H9 (cell line): ENCODE measurements around the gene CX3CR1. TPM values are rescaled to one million over a fixed set of nuclear protein-coding genes. Genes with fewer than 3 reads are reported as not detected.
A peak's percentile ranks its signal among the peaks of the same experiment; 100 is the strongest.

Experiments used
- DNase-seq: peaks from one replicate; pipeline ENCODE4 v3.0.0-alpha.2; 2017
- H2AFZ ChIP-seq: one replicate; pipeline ENCODE4 v1.6.1; 2013; ENCODE audit warnings: mild to moderate bottlenecking, low read length, control low read depth, moderate library complexity
- H2AK5ac ChIP-seq: 2 replicates; pipeline ENCODE4 v1.6.1; 2013; ENCODE audit warnings: low read length, control low read depth, mixed read lengths; ENCODE audit not compliant: insufficient read length
- H2BK120ac ChIP-seq: one replicate; pipeline ENCODE4 v1.6.1; 2013; ENCODE audit warnings: low read depth, mild to moderate bottlenecking, low read length, control low read depth, inconsistent platforms; ENCODE audit not compliant: poor library complexity, severe bottlenecking
- H2BK12ac ChIP-seq: 2 replicates; pipeline ENCODE4 v1.6.1; 2013; ENCODE audit warnings: low read length, control low read depth, mixed read lengths, low read depth; ENCODE audit not compliant: insufficient read length
- H2BK15ac ChIP-seq: 2 replicates; pipeline ENCODE4 v1.6.1; 2013; ENCODE audit warnings: low read depth, low read length, control low read depth
- H2BK20ac ChIP-seq: one replicate; pipeline ENCODE4 v1.6.1; 2013; ENCODE audit warnings: low read depth, mild to moderate bottlenecking, low read length, control low read depth, inconsistent platforms; ENCODE audit not compliant: poor library complexity, severe bottlenecking
- H2BK5ac ChIP-seq: 2 replicates; pipeline ENCODE4 v1.6.1; 2013; ENCODE audit warnings: low read length, control low read depth, mixed read lengths; ENCODE audit not compliant: insufficient read length
- H3K14ac ChIP-seq: 2 replicates; pipeline ENCODE4 v1.6.1; 2013; ENCODE audit warnings: low read length, control low read depth; ENCODE audit not compliant: insufficient read depth
- H3K18ac ChIP-seq: 2 replicates; pipeline ENCODE4 v1.6.1; 2013; ENCODE audit warnings: low read depth, mild to moderate bottlenecking, mixed read lengths, low read length, control low read depth; ENCODE audit not compliant: insufficient read length
- H3K23ac ChIP-seq: 2 replicates; pipeline ENCODE4 v1.6.1; 2013; ENCODE audit warnings: low read length, control low read depth, mixed read lengths, low read depth; ENCODE audit not compliant: insufficient read length
- H3K23me2 ChIP-seq: 2 replicates; pipeline ENCODE4 v1.6.1; 2013; ENCODE audit warnings: low read depth, mild to moderate bottlenecking, mixed read lengths, low read length, control low read depth; ENCODE audit not compliant: insufficient read length, poor library complexity, severe bottlenecking
- H3K27ac ChIP-seq: 2 replicates; pipeline ENCODE4 v1.5.1; 2013; ENCODE audit warnings: low read length, control low read depth, mixed read lengths, low read depth; ENCODE audit not compliant: insufficient read length
- H3K27me3 ChIP-seq: 2 replicates; pipeline ENCODE4 v1.6.1; 2013; ENCODE audit warnings: low read length, control low read depth, inconsistent platforms; ENCODE audit not compliant: insufficient read depth
- H3K4ac ChIP-seq: 2 replicates; pipeline ENCODE4 v1.6.1; 2013; ENCODE audit warnings: low read depth, mild to moderate bottlenecking, control low read depth, inconsistent platforms, low read length, moderate library complexity
- H3K4me1 ChIP-seq: 2 replicates; pipeline ENCODE4 v1.6.1; 2013; ENCODE audit warnings: low read length, control low read depth, inconsistent platforms; ENCODE audit not compliant: insufficient read depth
- H3K4me2 ChIP-seq: 2 replicates; pipeline ENCODE4 v1.6.1; 2013; ENCODE audit warnings: low read length, control low read depth, mixed read lengths; ENCODE audit not compliant: insufficient read length, insufficient read depth
- H3K56ac ChIP-seq: 2 replicates; pipeline ENCODE4 v1.6.1; 2013; ENCODE audit warnings: low read depth, mild to moderate bottlenecking, mixed read lengths, low read length, control low read depth; ENCODE audit not compliant: insufficient read length
- H3K79me1 ChIP-seq: 2 replicates; pipeline ENCODE4 v1.6.1; 2013; ENCODE audit warnings: low read depth, mild to moderate bottlenecking, moderate library complexity, low read length, control low read depth, inconsistent platforms; ENCODE audit not compliant: insufficient read depth, poor library complexity, severe bottlenecking
- H3K79me2 ChIP-seq: 2 replicates; pipeline ENCODE4 v1.6.1; 2013; ENCODE audit warnings: low read length, control low read depth, inconsistent platforms; ENCODE audit not compliant: insufficient read depth
- H3K9ac ChIP-seq: 2 replicates; pipeline ENCODE4 v1.6.1; 2013; ENCODE audit warnings: low read length, control low read depth, mixed read lengths; ENCODE audit not compliant: insufficient read length; ENCODE audit errors: extremely low read depth
- H3K9me3 ChIP-seq: one replicate; pipeline ENCODE4 v1.6.1; 2013; ENCODE audit warnings: low read depth, low read length, inconsistent platforms; ENCODE audit not compliant: control insufficient read depth
- H3T11ph ChIP-seq: one replicate; pipeline ENCODE4 v1.6.1; 2013; ENCODE audit warnings: mild to moderate bottlenecking, low read length, control low read depth, inconsistent platforms
- H4K20me1 ChIP-seq: one replicate; pipeline ENCODE4 v1.6.1; 2013; ENCODE audit not compliant: control insufficient read depth, insufficient read length, insufficient read depth
- H4K5ac ChIP-seq: 2 replicates; pipeline ENCODE4 v1.6.1; 2013; ENCODE audit warnings: low read depth, mild to moderate bottlenecking, mixed read lengths, low read length, control low read depth; ENCODE audit not compliant: insufficient read length
- H4K8ac ChIP-seq: replicated peaks from 2 replicates; pipeline ENCODE4 v1.6.1; 2013; ENCODE audit warnings: low read length, control low read depth, mixed read lengths, low read depth; ENCODE audit not compliant: insufficient read length
- H4K91ac ChIP-seq: 2 replicates; pipeline ENCODE4 v1.6.1; 2013; ENCODE audit warnings: low read depth, mild to moderate bottlenecking, moderate library complexity, mixed read lengths, low read length, control low read depth; ENCODE audit not compliant: insufficient read length
- H3K27ac Mint-ChIP-seq, 3 experiments: 2 replicates in 2 of 3; 3 replicates in 1 of 3; pipeline ENCODE4 v1.8.0; 2020 to 2021; ENCODE audit warnings: mixed read lengths in 3 of 3, mild to moderate bottlenecking in 1 of 3, moderate library complexity in 1 of 3
- H3K27me3 Mint-ChIP-seq: 2 replicates; pipeline ENCODE4 v1.8.0; 2021; ENCODE audit warnings: low read depth, mild to moderate bottlenecking, moderate library complexity, mixed read lengths
- H3K36me3 Mint-ChIP-seq, 3 experiments: 2 replicates in 2 of 3; 3 replicates in 1 of 3; pipeline ENCODE4 v1.8.0; 2020 to 2021; ENCODE audit warnings: low read depth in 3 of 3, mixed read lengths in 3 of 3; ENCODE audit not compliant: insufficient read depth in 1 of 3
- H3K4me1 Mint-ChIP-seq, 2 experiments: 2 replicates each; pipeline ENCODE4 v1.8.0; 2020; ENCODE audit warnings: mixed read lengths in 2 of 2
- H3K4me3 Mint-ChIP-seq, 2 experiments: 2 replicates in 1 of 2; 3 replicates in 1 of 2; pipeline ENCODE4 v1.8.0; 2020 to 2021; ENCODE audit warnings: mild to moderate bottlenecking in 2 of 2, mixed read lengths in 2 of 2, moderate library complexity in 1 of 2
- H3K9me3 Mint-ChIP-seq, 2 experiments: 2 replicates in 1 of 2; 3 replicates in 1 of 2; pipeline ENCODE4 v1.8.0; 2020; ENCODE audit warnings: mild to moderate bottlenecking in 2 of 2, mixed read lengths in 2 of 2, moderate library complexity in 1 of 2
- WGBS: extraction: QIAGEN DNeasy Blood & Tissue Kit; methylation state at CpG from one replicate; pipeline ENCODE4 v1.1.7; 2013; ENCODE audit warnings: missing lambda C conversion rate, low lambda C conversion rate, mixed read lengths; ENCODE audit not compliant: insufficient read length; ENCODE audit errors: extremely low coverage; 5-methylcytosine and 5-hydroxymethylcytosine counted together
- total RNA-seq: library from RNA; stranded (reverse); gene quantifications from 2 replicates; pipeline ENCODE4 v1.2.1, GENCODE V29; 2021
- TF ChIP-seq, protein P1 (sequence below): fragments of 200-600 bp; sonication (generic); conservative IDR thresholded peaks from 3 replicates; pipeline ENCODE4 v1.8.0; 2021; ENCODE audit warnings: antibody characterized with exemption, mild to moderate bottlenecking

Gene CX3CR1
- total RNA-seq, 1 experiment from 2014 or later, result not detected

DNA sequence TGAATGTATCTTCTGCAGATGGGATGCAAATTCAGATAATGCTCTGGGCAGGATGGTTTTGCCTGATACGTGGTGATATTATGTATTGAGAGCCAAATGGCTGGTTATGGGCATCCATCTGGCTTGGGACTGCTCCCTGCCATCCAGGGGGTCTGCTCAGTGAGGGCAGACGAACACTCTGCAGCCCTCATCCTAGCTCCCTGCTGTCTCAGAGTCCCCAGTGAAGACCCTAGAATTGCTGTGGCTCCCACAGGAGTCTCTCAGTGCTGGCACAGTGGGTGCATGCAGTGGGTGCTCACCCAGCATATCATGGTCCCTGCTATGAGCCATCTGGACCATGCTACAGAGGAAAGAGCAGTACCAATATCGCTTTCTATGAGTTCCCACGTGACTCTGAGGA lies 10.3 kb downstream of the CX3CR1 start:
- Histone ChIP-seq H4K5ac (no peak overlapping the region), H2BK12ac (no peak overlapping the region), H4K91ac (no peak overlapping the region), H3K79me2 (no peaks in the 10 kb centered on the region), H3K4ac (no peak overlapping the region), H3K27me3 (no peaks in the 10 kb centered on the region; the same call in 1 of the 2 replicates), H3K56ac (no peak overlapping the region), H3K23me2 (no peaks in the 10 kb centered on the region), H4K8ac (no peak overlapping the region), H2AFZ (no peak overlapping the region), H3K27ac (no peak overlapping the region), H4K20me1 (no peaks in the 10 kb centered on the region), H2BK15ac (no peak overlapping the region), H3K18ac (no peak overlapping the region), H3K4me1 (no peaks in the 10 kb centered on the region), H3K9ac (no peak overlapping the region), H2BK20ac (no peak overlapping the region), H3T11ph (no peak overlapping the region), H3K4me2 (no peak overlapping the region), H2BK5ac (no peak overlapping the region), H3K23ac (no peak overlapping the region), H2AK5ac (no peak overlapping the region), H2BK120ac (no peak overlapping the region), H3K79me1 (no peaks in the 10 kb centered on the region), H3K9me3 (no peaks in the 10 kb centered on the region), H3K14ac (no peak overlapping the region)
- TF ChIP-seq, protein P1, sequence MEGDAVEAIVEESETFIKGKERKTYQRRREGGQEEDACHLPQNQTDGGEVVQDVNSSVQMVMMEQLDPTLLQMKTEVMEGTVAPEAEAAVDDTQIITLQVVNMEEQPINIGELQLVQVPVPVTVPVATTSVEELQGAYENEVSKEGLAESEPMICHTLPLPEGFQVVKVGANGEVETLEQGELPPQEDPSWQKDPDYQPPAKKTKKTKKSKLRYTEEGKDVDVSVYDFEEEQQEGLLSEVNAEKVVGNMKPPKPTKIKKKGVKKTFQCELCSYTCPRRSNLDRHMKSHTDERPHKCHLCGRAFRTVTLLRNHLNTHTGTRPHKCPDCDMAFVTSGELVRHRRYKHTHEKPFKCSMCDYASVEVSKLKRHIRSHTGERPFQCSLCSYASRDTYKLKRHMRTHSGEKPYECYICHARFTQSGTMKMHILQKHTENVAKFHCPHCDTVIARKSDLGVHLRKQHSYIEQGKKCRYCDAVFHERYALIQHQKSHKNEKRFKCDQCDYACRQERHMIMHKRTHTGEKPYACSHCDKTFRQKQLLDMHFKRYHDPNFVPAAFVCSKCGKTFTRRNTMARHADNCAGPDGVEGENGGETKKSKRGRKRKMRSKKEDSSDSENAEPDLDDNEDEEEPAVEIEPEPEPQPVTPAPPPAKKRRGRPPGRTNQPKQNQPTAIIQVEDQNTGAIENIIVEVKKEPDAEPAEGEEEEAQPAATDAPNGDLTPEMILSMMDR, result no peak
- Mint-ChIP-seq H3K9me3 (no peaks in the 10 kb centered on the region), H3K27me3 (no peaks in the 10 kb centered on the region; the same call in 1 of the 2 replicates), H3K4me3 (no peak overlapping the region), H3K27ac (no peak overlapping the region), H3K36me3 (no peaks in the 10 kb centered on the region), H3K4me1 (no peaks in the 10 kb centered on the region)
- DNase-seq, result peak; percentile 4
- no CpG with 5 or more reads among the region's 4 CpGs for WGBS
